ENCODE measurements around the gene SUSD4.

SUSD4 gene

GRCh38 chr1:223180731-223181321 is 183.2 kb downstream of the SUSD4 start:
- DNase-seq (ENCODE audit: low read depth): no peak

DNA sequence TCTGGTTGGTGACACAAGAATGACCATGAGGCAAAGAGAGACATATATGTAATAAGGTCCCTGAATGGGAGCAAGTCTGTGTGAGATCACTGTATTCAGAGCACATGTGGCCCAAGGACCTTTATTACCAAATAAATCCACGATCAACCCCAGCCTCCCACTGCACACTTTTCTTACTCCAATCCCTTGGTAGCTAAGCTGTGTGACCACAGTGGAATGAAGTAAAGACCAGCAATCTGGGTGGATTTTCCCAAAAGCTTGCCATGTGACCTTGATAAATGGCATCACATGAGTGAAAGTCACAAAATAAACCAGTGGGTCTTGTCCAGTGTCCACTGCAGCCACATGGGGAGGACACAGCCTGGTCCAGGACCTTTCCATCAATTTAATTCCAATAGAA is 184.2 kb downstream of the SUSD4 start:
- DNase-seq (ENCODE audit: low read depth): no peak

- no peak for DNase-seq (ENCODE audit: low read depth)
Observed at GRCh38 chr1:223179280-223179679, 184.7 kb downstream of the SUSD4 start.

GRCh38 chr1:223177681-223178080 is 186.3 kb downstream of the SUSD4 start:
- DNase-seq (ENCODE audit: low read depth): no peak

DNA sequence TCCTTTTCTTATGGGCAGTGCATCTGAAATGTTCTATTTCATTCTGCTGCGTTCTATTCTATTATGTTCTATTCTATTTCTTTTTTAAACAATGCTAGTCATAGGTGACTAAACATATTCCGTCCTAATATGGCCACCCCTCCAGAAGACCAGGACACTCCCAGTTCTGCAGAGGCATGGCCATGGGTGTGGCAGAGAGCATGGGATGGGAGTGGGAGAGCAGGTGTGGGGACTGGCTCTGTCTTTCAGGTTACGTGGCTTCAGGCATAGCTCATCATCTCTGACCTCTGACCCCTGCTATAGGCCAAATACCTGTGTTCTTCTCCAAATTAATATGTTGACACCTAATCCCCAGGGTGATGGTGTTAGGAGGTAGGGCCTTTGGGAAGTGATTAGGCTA is 187.5 kb downstream of the SUSD4 start:
- no peak for DNase-seq (ENCODE audit: low read depth)

- DNase-seq (ENCODE audit: low read depth): no peak
Observed at GRCh38 chr1:223175633-223176032, 188.3 kb downstream of the SUSD4 start.

- DNase-seq (ENCODE audit: low read depth): no peak
Observed at GRCh38 chr1:223175032-223175431, 188.9 kb downstream of the SUSD4 start.

Measured in activated T-helper 9 cell treated with anti-CD3 and anti-CD28 coated beads, Interleukin-2, amount 50 U/mL, for 16 hours (primary cell).